ENCODE data around the gene TTI1. TPM values are rescaled to one million over a fixed set of nuclear protein-coding genes. Genes with fewer than 3 reads are reported as not detected.

TTI1 gene
- 10 to 100 TPM; 24.2 to 28.8 (median 26.9) TPM for polyA plus RNA-seq (ENCODE audit: insufficient read length in 4 of 4)

DNA sequence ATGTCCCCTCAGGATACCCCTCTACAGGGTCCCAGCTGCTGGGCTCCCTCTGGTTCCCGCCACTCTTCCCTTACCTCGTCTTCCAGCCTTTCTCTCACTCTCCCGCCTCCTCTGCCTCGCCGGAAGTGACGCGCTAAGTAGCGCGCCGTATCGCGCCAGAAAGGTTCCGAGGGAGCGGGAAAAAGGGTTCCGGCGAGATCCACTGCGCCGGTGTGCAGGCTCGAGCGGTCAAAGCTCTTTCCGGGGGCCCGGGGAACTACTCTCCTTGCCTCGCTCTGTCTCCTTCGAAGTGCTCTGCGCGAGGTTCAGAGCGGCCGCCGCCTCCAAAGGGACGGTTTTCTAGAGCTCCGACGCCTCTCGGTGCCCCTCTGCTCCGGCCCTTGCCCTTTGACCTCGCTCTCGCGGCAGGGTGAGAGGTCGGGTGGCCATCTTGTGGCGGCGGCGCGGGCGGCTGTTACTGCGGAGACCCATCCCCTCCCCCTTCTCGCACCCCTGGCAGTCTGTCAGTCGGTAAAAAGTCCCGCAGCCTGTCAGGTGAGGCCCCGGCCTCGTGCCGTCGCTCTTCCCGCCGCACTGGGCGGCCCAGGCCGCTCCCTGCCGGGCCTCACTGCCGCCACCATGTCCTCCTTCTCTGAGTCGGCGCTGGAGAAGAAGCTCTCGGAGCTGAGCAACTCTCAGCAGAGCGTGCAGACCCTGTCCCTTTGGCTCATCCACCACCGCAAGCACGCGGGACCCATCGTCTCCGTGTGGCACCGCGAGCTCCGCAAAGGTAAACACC is at the start of gene TTI1, which contains the start of gene RPRD1B:
Gene TTI1 (minus strand): TSS at position 127 of the 778 bp plus-strand sequence. CDS start 19,640 bp downstream, outside the sequence.
Gene RPRD1B (plus strand): TSS at position 417 of the 778 bp plus-strand sequence. CDS start 202 bp downstream, at position 619.
- DNase-seq (ENCODE audit: low read depth in 4 of 4, low spot score in 3 of 4): peak; percentile 88 to 95 (median 91)

DNA sequence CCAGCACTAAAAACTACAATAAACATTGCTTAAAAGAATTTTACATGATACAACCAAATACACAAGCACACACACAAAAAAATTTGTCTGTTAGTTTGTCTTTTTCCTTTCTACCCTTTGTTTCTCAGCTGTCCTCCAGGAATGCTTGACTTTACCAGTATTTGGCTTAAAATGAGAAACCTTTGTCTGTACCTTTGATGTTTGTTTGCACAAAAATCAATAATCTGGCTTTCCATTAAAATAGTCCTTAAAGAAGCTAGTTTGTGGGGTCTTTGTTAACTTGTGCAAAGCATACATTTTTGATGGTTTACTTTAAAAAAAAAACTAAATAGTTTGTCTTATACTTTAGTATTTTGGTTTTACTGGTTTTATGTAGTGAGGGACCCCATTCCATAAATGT is 49.6 kb upstream of the TTI1 start:
- DNase-seq (ENCODE audit: low read depth in 4 of 4, low spot score in 3 of 4): no peak

GRCh38 chr20:38081575-38081974 is 48.3 kb upstream of the TTI1 start:
- no peak for DNase-seq (ENCODE audit: low read depth in 4 of 4, low spot score in 3 of 4)

- DNase-seq (ENCODE audit: low read depth in 4 of 4, low spot score in 3 of 4): no peak
Observed at GRCh38 chr20:38079353-38079752, 46.1 kb upstream of the TTI1 start.

GRCh38 chr20:38078084-38078483 is 44.8 kb upstream of the TTI1 start:
- DNase-seq (ENCODE audit: low read depth in 4 of 4, low spot score in 3 of 4): no peak

DNA sequence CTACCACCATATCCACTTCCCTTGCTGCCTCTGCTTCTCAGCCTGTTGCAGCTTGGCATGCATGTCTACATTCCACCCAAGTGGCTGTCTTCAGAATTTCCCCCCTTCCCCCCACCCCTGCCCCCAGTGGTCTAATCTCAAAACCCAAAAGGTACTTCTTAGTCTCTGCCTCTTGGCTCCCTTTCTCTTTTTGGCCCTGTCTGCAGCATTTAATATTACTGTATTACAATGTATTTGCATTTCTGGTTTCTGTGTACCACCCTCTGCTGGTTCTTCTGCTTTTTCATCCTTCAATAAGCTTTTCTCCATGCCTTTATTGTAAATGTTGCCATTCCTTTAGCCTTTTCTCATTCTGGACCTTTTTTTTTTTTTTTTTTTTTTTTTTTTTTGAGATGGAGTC is 43.3 kb upstream of the TTI1 start:
- no peak for DNase-seq (ENCODE audit: low read depth in 4 of 4, low spot score in 3 of 4)

DNA sequence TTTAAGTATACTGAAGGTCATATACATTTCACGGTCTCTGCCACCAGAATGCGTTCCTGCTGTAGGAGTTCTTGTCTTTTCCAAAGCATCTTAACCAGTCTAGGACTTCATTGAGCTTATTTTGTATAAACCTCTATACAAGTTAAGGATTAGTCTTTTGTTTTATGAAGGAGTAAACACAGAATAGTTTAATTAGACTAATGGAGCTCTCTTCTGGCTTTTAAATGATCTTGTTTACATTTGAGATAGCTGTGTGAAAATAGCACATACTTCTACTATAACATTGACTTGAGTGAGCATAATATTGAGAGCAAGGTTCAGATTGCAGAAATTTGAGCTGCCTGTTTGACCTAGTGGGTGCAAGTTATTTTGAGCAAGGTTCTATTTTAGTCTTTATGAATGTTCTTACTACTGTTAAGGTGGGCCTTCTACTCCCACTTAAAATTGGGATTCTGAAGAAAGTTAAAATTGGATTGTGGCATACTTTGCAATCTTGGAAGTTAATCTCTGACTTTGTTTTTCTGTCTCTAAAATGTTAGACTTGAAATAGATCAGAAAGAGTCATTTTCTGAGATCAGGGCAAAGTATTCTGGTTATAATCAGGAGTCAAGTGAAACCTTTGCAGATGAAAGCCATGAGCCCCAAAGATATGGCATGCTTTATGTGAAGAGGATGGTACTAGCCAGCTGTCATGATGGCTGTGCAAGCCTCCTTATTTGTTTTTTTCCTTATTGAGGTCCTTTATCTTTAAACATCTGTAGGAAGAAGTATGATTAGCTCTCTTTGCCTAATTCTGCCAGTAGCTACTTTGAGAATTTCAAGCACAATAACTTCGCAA is 42.1 kb upstream of the TTI1 start:
- DNase-seq (ENCODE audit: low read depth in 4 of 4, low spot score in 3 of 4): no peak

GRCh38 chr20:38073307-38074071 is 40.2 kb upstream of the TTI1 start:
- peak; percentile 60 to 69 (median 65) for DNase-seq (ENCODE audit: low read depth in 4 of 4, low spot score in 3 of 4)

DNA sequence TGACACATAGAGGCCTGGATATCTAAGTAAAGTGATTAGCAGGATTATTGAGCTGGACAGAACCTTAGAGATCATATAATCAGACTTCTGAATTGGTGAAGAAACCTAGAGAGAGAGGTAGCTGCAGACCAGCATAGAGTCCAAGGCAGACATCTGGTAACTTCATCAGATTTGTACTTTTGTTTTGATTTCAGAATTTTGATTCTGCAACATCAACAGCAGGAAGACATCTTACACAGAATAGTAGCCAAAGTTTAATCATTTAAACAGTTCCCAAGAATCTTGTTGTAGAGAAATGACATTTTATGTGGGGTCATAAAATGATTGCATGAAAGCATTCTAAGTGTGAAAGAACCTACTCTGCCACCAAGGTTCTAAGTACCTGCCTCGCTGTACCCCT is 39.6 kb upstream of the TTI1 start:
- no peak for DNase-seq (ENCODE audit: low read depth in 4 of 4, low spot score in 3 of 4)

- no peak for DNase-seq (ENCODE audit: low read depth in 4 of 4, low spot score in 3 of 4)
Observed at GRCh38 chr20:38067717-38068365, 34.6 kb upstream of the TTI1 start.

GRCh38 chr20:38066969-38067716 is 33.9 kb upstream of the TTI1 start:
- no peak for DNase-seq (ENCODE audit: low read depth in 4 of 4, low spot score in 3 of 4)

DNA sequence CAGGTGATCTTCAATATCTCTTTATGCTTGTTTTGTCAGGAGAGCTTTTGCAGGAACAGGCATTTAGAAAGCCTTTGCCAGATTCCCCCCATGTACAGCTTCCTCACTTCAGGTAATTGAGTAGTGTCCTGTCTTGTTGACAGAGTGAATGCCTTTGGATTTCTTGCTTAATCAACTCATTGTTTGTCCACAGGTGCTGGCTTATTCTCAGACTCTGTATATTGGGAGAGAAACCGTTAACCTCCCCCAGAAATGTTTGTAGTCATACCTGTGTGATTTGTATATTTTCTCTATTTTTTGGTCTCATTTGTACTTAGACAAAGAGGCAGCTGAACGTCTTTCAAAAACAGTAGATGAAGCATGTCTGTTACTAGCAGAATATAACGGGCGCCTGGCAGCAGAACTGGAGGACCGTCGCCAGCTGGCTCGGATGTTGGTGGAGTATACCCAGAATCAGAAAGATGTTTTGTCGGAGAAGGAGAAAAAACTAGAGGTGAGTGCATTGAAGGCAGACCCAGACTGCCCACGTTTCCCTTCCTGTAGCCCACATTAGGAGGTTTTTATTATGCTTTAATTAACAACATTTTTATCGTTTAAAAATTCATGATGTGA is 32.6 kb upstream of the TTI1 start:
- no peak for DNase-seq (ENCODE audit: low read depth in 4 of 4, low spot score in 3 of 4)

DNA sequence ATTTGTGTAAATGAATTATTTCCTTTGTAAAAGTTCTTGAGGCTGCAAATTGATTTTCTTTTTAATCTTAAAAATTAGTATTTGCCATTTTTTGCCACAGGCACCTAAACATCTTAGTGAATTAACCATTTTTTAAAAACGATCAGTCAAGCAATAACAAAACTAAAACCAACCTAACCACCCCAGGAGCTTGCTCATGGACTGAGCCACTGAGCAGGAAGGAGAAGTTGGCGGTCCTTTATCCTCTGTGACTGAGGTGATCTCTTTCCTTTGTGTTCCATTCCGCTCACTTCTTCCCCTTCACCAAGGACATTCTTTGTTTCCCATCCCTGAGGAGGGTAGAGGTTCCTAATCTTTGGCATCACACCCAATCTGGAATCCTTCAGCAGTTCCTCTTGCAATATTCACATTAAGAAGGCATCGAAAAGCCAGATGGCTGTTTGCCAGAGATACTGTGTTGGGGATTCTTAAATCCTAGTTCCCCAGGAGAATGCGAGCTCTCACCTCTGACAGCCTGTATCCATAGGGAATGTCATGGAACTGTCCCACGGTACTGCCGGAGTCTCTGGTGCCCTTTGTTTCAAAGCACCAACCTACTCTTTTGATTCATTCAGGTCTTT is 30.8 kb upstream of the TTI1 start:
- no peak for DNase-seq (ENCODE audit: low read depth in 4 of 4, low spot score in 3 of 4)

DNA sequence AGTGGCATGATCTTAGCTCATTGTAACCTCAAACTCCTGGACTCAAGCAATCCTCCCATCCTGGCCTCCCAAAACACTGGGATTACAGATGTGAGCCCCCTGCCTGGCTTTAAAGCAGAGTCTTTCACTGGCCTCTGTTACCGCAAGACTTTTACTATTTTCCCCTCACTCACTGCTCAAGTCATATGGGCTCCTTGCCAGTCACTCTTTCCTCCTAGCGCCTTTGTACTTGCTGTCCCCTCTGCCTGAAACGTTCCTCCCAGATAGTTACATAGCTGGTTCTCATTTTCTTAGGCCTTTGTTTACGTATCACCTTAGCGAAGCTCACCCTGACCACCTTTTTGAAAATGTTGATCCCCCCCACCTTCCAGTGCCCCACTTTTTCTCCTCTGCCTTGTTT is 29.6 kb upstream of the TTI1 start:
- no peak for DNase-seq (ENCODE audit: low read depth in 4 of 4, low spot score in 3 of 4)

GRCh38 chr20:38061109-38061508 is 27.9 kb upstream of the TTI1 start:
- DNase-seq (ENCODE audit: low read depth in 4 of 4, low spot score in 3 of 4): no peak

- no peak for DNase-seq (ENCODE audit: low read depth in 4 of 4, low spot score in 3 of 4)
Observed at GRCh38 chr20:38060536-38060935, 27.3 kb upstream of the TTI1 start.

DNA sequence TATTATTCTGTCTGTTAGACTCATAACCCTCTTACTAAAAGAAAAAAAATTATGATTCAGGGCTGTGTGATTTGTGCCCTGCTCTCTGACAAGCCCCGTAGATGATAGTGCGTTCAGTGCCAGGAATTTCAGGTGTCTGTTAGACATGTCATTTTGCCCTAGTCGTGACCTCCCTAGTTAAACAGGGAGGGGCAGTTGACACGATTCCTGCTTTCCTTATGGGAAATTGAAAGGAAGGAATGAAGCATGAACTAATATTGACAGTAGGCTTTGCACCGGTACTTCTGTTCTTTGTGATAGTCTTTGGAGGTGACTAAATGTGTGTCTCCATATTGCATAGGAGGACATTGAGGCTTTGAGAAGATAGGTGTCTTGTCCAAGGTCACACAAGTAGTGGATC is 26.6 kb upstream of the TTI1 start:
- no peak for DNase-seq (ENCODE audit: low read depth in 4 of 4, low spot score in 3 of 4)

GRCh38 chr20:38057351-38057972 is 24.2 kb upstream of the TTI1 start:
- peak; percentile 55 to 65 (median 59) for DNase-seq (ENCODE audit: low read depth in 4 of 4, low spot score in 3 of 4)
